Chondrocyte (in vitro differentiated cells): ENCODE data around the gene MATR3. TPM values are rescaled to one million over a fixed set of nuclear protein-coding genes. Genes with fewer than 3 reads are reported as not detected.
"Not testable (repeated sequence)": the region's sequence is repeated elsewhere in the genome, so short reads cannot be mapped to it uniquely, and the experiment has no call there.

ENCODE experiments used
- DNase-seq: peaks from one replicate; pipeline ENCODE4 v3.0.0; 2021; ENCODE audit warnings: mixed read lengths, low spot score
- H3K27ac Mint-ChIP-seq: one replicate; pipeline ENCODE4 v1.8.0; 2021; ENCODE audit warnings: mild to moderate bottlenecking, moderate library complexity, mixed read lengths; ENCODE audit not compliant: unreplicated experiment
- H3K27me3 Mint-ChIP-seq: 2 replicates; pipeline ENCODE4 v1.8.0; 2021; ENCODE audit warnings: low read depth, mixed read lengths
- H3K36me3 Mint-ChIP-seq: 2 replicates; pipeline ENCODE4 v1.8.0; 2021; ENCODE audit warnings: low read depth, mixed read lengths
- H3K4me1 Mint-ChIP-seq: 2 replicates; pipeline ENCODE4 v1.8.0; 2021; ENCODE audit warnings: low read depth, mild to moderate bottlenecking, mixed read lengths
- H3K4me3 Mint-ChIP-seq: one replicate; pipeline ENCODE4 v1.8.0; 2021; ENCODE audit warnings: mild to moderate bottlenecking, moderate library complexity, mixed read lengths; ENCODE audit not compliant: unreplicated experiment
- H3K9me3 Mint-ChIP-seq: 2 replicates; pipeline ENCODE4 v1.8.0; 2021; ENCODE audit warnings: low read depth, mixed read lengths
- total RNA-seq: library from RNA; stranded (reverse); gene quantifications from 3 replicates; pipeline ENCODE4 v1.2.1, GENCODE V29; 2021
- TF ChIP-seq, protein P1 (sequence below): fragments of 200-600 bp; sonication (generic); IDR thresholded peaks from 2 replicates; pipeline ENCODE4 v1.5.0; 2021; ENCODE audit warnings: antibody characterized with exemption, mild to moderate bottlenecking, moderate library complexity

Gene MATR3
- total RNA-seq, 1 donor from 2014 or later: 150 TPM

GRCh38 chr5:139354186-139354585 lies 60.6 kb downstream of the MATR3 start:
- Mint-ChIP-seq H3K27ac (peak overlapping the region; percentile 29), H3K4me3 (no peak overlapping the region), H3K9me3 (peaks cover 5% of the 10 kb centered on the region), H3K36me3 (peaks cover 5% of the 10 kb centered on the region), H3K4me1 (peaks cover 23% of the 10 kb centered on the region), H3K27me3 (no peaks in the 10 kb centered on the region)
- TF ChIP-seq, protein P1, sequence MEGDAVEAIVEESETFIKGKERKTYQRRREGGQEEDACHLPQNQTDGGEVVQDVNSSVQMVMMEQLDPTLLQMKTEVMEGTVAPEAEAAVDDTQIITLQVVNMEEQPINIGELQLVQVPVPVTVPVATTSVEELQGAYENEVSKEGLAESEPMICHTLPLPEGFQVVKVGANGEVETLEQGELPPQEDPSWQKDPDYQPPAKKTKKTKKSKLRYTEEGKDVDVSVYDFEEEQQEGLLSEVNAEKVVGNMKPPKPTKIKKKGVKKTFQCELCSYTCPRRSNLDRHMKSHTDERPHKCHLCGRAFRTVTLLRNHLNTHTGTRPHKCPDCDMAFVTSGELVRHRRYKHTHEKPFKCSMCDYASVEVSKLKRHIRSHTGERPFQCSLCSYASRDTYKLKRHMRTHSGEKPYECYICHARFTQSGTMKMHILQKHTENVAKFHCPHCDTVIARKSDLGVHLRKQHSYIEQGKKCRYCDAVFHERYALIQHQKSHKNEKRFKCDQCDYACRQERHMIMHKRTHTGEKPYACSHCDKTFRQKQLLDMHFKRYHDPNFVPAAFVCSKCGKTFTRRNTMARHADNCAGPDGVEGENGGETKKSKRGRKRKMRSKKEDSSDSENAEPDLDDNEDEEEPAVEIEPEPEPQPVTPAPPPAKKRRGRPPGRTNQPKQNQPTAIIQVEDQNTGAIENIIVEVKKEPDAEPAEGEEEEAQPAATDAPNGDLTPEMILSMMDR: no peak
- no peak for DNase-seq

- H3K9me3 Mint-ChIP-seq, H3K36me3 Mint-ChIP-seq, H3K27me3 Mint-ChIP-seq, H3K4me3 Mint-ChIP-seq, H3K27ac Mint-ChIP-seq, DNase-seq: not testable (repeated sequence)
- peaks cover 20% of the 10 kb centered on the region for H3K4me1 Mint-ChIP-seq
These were observed 62.4 kb downstream of the MATR3 start for GRCh38 chr5:139355900-139356299.

DNA sequence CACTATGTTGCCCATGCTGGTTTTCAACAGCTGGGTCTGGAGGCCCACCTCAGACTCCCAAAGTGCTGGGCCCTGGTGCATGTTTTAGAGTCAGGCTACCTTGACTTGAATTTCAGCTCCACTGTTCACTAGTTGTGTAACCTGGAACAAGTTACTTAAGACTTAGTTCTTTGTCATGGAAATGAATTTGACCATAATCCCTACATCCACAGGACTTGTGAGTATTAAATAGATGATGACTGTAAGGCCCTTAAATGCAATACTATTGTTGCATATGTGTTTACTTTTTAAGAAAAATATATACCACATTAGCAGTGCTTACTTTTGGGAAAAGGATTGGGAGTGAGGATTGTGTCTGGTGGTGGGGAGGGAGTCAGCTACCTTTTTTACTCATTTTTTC lies 64.5 kb downstream of the MATR3 start:
- no peak overlapping the region for H3K27ac Mint-ChIP-seq
- peaks cover 5% of the 10 kb centered on the region for H3K36me3 Mint-ChIP-seq
- peaks cover 5% of the 10 kb centered on the region for H3K9me3 Mint-ChIP-seq
- H3K4me3 Mint-ChIP-seq: no peak overlapping the region
- H3K4me1 Mint-ChIP-seq: peaks cover 16% of the 10 kb centered on the region
- H3K27me3 Mint-ChIP-seq: no peaks in the 10 kb centered on the region
- no peak for DNase-seq
- TF ChIP-seq, protein P1: no peak

DNA sequence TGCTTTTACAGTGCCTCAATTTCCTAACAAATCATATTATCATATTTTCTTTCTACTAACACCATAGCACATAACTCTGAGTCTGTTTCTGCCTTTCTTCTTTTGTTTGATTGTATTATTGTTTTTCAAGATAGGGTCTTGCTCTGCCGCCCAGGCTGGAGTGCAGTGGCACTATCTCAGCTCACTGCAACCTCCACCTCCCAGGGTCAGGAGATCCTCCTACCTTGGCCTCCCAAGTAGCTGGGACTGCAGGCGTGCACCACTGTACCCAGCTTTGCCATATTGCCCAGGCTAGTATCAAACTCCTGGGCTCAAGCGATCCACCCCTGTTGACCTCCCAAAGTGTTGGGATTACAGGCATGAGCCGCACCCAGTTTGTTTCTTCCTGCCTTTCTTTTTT lies 66.8 kb downstream of the MATR3 start:
- Mint-ChIP-seq H3K36me3 (peaks cover 12% of the 10 kb centered on the region), H3K4me3 (no peak overlapping the region), H3K4me1 (peaks cover 14% of the 10 kb centered on the region), H3K9me3 (no peaks in the 10 kb centered on the region), H3K27ac (no peak overlapping the region), H3K27me3 (no peaks in the 10 kb centered on the region)
- DNase-seq: no peak
- TF ChIP-seq, protein P1: no peak

- Mint-ChIP-seq H3K4me1 (peaks cover 18% of the 10 kb centered on the region), H3K9me3 (no peaks in the 10 kb centered on the region), H3K27me3 (no peaks in the 10 kb centered on the region), H3K4me3 (no peak overlapping the region), H3K27ac (no peak overlapping the region), H3K36me3 (peaks cover 17% of the 10 kb centered on the region)
- TF ChIP-seq, protein P1: no peak
- no peak for DNase-seq
These were observed 68.4 kb downstream of the MATR3 start for GRCh38 chr5:139361835-139362429.

GRCh38 chr5:139363937-139364336 lies 70.4 kb downstream of the MATR3 start:
- Mint-ChIP-seq H3K36me3 (peaks cover 20% of the 10 kb centered on the region), H3K4me1 (peaks cover 18% of the 10 kb centered on the region), H3K9me3 (no peaks in the 10 kb centered on the region), H3K27me3 (no peaks in the 10 kb centered on the region), H3K4me3 (no peak overlapping the region), H3K27ac (no peak overlapping the region)
- TF ChIP-seq, protein P1: no peak
- DNase-seq: no peak
